Endothelial cell of umbilical vein (primary cell): ENCODE data around the gene TRIM22.
"Not testable (repeated sequence)": the region's sequence is repeated elsewhere in the genome, so short reads cannot be mapped to it uniquely, and the experiment has no call there.

Source experiments
- JUN ChIP-seq: IDR thresholded peaks from 2 replicates; pipeline ENCODE4 v1.6.1; 2011; ENCODE audit warnings: borderline replicate concordance, low read depth; ENCODE audit not compliant: insufficient read length, insufficient read depth
- POLR2A ChIP-seq: IDR thresholded peaks from 2 replicates; pipeline ENCODE4 v1.6.1; 2012; ENCODE audit warnings: low read depth, mild to moderate bottlenecking, control low read depth, low read length
- TF ChIP-seq, protein P1 (sequence below), 2 donors: IDR thresholded peaks; 1 replicate in 1 of 2; 2 replicates in 1 of 2; pipeline ENCODE4 v1.5.1; 2011; ENCODE audit warnings: low read length in 2 of 2, mild to moderate bottlenecking in 2 of 2, moderate library complexity in 2 of 2, control low read depth in 1 of 2, inconsistent platforms in 1 of 2, low read depth in 1 of 2; ENCODE audit not compliant: insufficient read depth in 1 of 2; ENCODE audit errors: extremely low read depth in 1 of 2

DNA sequence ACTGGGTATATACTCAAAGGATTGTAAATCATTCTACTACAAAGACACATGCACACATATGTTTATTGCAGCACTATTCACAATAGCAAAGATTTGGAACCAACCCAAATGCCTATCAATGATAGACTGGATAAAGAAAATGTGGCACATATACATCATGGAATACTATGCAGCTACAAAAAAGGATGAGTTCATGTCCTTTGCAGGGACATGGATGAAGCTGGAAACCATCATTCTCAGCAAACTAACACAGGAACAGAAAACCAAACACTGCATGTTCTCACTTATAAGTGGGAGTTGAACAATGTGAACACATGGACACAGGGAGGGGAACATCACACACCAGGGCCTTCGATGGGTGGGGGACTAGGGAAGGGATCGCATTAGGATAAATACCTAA is 32.6 kb upstream of the TRIM22 start:
- TF ChIP-seq, protein P1, sequence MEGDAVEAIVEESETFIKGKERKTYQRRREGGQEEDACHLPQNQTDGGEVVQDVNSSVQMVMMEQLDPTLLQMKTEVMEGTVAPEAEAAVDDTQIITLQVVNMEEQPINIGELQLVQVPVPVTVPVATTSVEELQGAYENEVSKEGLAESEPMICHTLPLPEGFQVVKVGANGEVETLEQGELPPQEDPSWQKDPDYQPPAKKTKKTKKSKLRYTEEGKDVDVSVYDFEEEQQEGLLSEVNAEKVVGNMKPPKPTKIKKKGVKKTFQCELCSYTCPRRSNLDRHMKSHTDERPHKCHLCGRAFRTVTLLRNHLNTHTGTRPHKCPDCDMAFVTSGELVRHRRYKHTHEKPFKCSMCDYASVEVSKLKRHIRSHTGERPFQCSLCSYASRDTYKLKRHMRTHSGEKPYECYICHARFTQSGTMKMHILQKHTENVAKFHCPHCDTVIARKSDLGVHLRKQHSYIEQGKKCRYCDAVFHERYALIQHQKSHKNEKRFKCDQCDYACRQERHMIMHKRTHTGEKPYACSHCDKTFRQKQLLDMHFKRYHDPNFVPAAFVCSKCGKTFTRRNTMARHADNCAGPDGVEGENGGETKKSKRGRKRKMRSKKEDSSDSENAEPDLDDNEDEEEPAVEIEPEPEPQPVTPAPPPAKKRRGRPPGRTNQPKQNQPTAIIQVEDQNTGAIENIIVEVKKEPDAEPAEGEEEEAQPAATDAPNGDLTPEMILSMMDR (IDR thresholded peaks at IDR 0.05; ENCODE audit: extremely low read depth in 1 of 2, insufficient read depth in 1 of 2, low read depth in 1 of 2, low read length in 2 of 2): not testable (repeated sequence)
- not testable (repeated sequence) for TF ChIP-seq POLR2A, JUN
